Measurements from ENCODE around the gene ANAPC1. TPM values are rescaled to one million over a fixed set of nuclear protein-coding genes. Genes with fewer than 3 reads are reported as not detected.

ANAPC1 gene
- total RNA-seq, 4 donors from 2014 or later, result 28.9 to 57.1 (median 40.0) TPM

DNA sequence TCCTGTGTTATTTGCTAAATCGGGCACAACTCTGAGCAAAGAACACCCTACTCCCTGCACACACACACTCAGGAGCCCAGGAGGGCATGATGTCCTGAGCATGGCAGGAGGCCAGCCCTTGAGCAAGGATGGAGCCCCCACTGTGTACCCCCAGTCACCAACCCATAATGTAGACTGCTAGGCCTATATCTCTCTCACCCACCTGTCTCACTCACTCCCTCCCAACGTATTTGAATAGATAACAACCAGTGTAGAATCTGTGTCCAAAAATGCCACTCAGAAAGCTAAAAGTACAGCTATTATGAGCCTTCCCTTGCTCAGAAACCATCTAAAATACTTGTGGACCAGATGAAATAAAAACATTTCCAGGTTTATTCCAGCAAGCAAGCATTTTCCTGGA is 43.7 kb upstream of the ANAPC1 start:
- Histone ChIP-seq H3K27ac (no peak overlapping the region), H3K9me3 (no peaks in the 10 kb centered on the region), H3K27me3 (no peaks in the 10 kb centered on the region), H3K4me1 (peaks cover 0 to 13% (median 0%) of the 10 kb centered on the region in 3 donors), H3K4me3 (no peak overlapping the region), H3K36me3 (peaks cover 0 to 48% of the 10 kb centered on the region in 2 donors)
- WGBS, 2 donors (ENCODE audit: low coverage in 1 of 2), result 84 to 100% methylated on average over 1 to 2 of the region's 2 CpGs
- no peak for ATAC-seq
- no peak for TF ChIP-seq POLR2AphosphoS5 (IDR thresholded peaks at IDR 0.05)
- TF ChIP-seq EP300 (IDR thresholded peaks at IDR 0.05), result no peak
- TF ChIP-seq, protein P1, sequence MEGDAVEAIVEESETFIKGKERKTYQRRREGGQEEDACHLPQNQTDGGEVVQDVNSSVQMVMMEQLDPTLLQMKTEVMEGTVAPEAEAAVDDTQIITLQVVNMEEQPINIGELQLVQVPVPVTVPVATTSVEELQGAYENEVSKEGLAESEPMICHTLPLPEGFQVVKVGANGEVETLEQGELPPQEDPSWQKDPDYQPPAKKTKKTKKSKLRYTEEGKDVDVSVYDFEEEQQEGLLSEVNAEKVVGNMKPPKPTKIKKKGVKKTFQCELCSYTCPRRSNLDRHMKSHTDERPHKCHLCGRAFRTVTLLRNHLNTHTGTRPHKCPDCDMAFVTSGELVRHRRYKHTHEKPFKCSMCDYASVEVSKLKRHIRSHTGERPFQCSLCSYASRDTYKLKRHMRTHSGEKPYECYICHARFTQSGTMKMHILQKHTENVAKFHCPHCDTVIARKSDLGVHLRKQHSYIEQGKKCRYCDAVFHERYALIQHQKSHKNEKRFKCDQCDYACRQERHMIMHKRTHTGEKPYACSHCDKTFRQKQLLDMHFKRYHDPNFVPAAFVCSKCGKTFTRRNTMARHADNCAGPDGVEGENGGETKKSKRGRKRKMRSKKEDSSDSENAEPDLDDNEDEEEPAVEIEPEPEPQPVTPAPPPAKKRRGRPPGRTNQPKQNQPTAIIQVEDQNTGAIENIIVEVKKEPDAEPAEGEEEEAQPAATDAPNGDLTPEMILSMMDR (IDR thresholded peaks at IDR 0.05), result no peak
- no peak for TF ChIP-seq POLR2A (IDR thresholded peaks at IDR 0.05)

DNA sequence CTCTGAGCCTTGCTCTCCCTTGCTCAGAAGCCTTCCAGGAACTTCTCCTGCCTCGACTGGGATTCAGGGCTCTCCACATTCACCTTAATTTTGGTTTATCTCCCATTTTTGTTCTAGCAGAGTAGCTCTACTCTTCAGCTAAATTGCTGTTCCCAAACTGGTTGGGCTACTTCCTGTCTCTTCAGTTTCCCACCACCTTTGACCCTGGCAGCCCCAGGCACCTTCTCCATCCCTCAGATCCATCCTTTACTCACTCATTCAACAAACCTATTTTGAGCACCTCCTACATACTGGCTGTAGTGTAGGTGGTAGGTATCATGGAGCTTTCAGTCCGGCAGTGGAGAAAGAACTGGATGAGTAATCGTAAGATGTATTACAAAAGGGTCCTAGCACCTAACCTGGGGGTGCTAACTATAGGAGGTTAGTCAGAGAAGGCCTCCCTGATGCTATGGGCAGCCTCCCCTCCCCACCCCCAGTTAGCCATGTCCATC is 40.7 kb upstream of the ANAPC1 start:
- H3K4me1 ChIP-seq, result peaks cover 0 to 13% (median 0%) of the 10 kb centered on the region in 3 donors
- no peak overlapping the region for H3K27ac ChIP-seq
- H3K36me3 ChIP-seq, result peaks cover 0 to 23% of the 10 kb centered on the region in 2 donors
- ATAC-seq, result no peak
- H3K9me3 ChIP-seq, result no peaks in the 10 kb centered on the region
- TF ChIP-seq POLR2A (IDR thresholded peaks at IDR 0.05), result no peak
- no peak for TF ChIP-seq EP300 (IDR thresholded peaks at IDR 0.05)
- TF ChIP-seq, protein P1 (IDR thresholded peaks at IDR 0.05), result no peak
- no peak overlapping the region for H3K4me3 ChIP-seq
- 60 to 96% methylated on average over 1 to 3 of the region's 3 CpGs for WGBS, 2 donors (ENCODE audit: low coverage in 1 of 2)
- no peaks in the 10 kb centered on the region for H3K27me3 ChIP-seq

DNA sequence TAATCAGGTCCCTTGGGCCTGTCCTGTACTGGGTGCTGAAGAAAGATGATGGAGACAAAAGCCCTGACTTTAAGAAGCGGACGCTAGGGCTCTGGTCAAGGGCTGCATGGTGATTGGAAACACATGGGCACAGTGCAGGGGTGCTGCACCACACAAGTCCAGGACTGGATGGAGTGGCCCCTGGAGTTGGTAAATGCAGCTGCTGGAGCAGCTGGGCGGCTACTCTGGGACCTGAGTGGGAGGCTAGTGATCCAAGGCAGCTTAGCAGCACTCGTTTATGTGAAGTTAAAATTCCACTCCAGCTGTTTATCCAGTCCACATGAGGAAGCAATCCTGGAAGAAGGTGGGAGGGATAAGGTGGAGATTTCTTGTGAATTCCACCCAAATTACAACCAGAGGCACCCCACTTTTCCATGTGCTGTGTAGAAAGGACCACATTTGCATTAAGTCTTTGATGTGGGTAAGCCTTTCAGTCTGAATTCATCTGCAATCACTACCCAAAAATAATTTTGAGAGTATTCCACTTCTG is 39.3 kb upstream of the ANAPC1 start:
- no peak for ATAC-seq
- TF ChIP-seq POLR2A (IDR thresholded peaks at IDR 0.05), result no peak
- TF ChIP-seq, protein P1 (IDR thresholded peaks at IDR 0.05), result no peak
- no peak for TF ChIP-seq EP300 (IDR thresholded peaks at IDR 0.05)
- TF ChIP-seq POLR2AphosphoS5 (IDR thresholded peaks at IDR 0.05), result no peak
- Histone ChIP-seq H3K27ac (no peak overlapping the region), H3K36me3 (peaks cover 0 to 15% of the 10 kb centered on the region in 2 donors), H3K9me3 (no peaks in the 10 kb centered on the region), H3K4me3 (no peak overlapping the region), H3K4me1 (peaks cover 0 to 25% (median 0%) of the 10 kb centered on the region in 3 donors), H3K27me3 (no peaks in the 10 kb centered on the region)
- 42 to 80% methylated on average over 2 to 3 of the region's 4 CpGs for whole genome bisulfite sequencing, 2 donors (ENCODE audit: low coverage in 1 of 2)

DNA sequence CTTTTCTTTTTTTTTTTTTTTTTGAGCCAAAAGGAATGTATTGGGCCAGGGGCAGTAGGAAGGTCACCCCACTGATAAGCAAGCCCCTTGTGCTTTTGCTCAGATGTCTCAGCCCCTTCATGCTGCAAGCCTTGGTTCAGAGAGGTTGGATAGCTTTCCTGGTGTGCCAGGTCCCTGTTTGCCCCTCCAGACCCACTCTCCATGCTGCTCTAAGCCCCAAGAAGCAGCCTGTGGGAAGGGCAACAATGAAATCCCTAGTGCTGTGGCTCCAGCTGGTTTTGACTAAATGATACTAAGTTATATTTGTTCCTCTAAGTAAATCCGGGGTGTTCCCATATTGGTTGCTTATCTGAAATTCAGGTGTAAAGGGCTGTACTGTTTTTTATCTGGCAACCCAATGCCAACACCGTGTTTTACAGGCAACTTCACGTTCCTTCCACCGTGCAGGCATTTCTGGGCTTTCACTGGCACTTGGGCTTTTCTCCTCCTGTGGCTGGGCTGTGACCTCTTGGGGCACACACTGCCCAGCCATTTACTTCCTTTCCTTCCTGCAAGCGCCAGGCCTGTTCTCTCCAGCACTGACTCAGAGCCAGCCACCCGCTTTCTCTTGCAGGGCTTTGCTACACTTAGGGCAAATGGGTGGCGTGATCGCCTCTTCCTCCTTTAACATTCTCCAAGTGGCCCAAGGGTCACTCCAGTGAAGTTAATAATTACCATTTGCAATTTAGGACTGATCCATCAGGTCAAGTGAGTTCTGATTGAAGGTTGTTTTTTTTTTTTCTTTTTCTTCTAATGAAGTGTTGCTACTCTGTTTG is 36.0 kb upstream of the ANAPC1 start:
- 65 to 67% methylated on average over 3 to 6 of the region's 8 CpGs for WGBS, 2 donors (ENCODE audit: low coverage in 1 of 2)
- Histone ChIP-seq H3K27ac (no peak overlapping the region), H3K4me3 (no peak overlapping the region), H3K4me1 (peaks cover 0 to 15% (median 0%) of the 10 kb centered on the region in 3 donors), H3K36me3 (peaks cover 0 to 26% of the 10 kb centered on the region in 2 donors), H3K27me3 (no peaks in the 10 kb centered on the region), H3K9me3 (no peaks in the 10 kb centered on the region)
- TF ChIP-seq, protein P1 (IDR thresholded peaks at IDR 0.05), result no peak
- TF ChIP-seq POLR2A (IDR thresholded peaks at IDR 0.05) (no peak), EP300 (IDR thresholded peaks at IDR 0.05) (no peak), POLR2AphosphoS5 (IDR thresholded peaks at IDR 0.05) (no peak)
- peak; percentile 46 for ATAC-seq

Data from gastroesophageal sphincter (tissue), 4 donors.